ENCODE data around the gene HOXA7.

HOXA7 gene

DNA sequence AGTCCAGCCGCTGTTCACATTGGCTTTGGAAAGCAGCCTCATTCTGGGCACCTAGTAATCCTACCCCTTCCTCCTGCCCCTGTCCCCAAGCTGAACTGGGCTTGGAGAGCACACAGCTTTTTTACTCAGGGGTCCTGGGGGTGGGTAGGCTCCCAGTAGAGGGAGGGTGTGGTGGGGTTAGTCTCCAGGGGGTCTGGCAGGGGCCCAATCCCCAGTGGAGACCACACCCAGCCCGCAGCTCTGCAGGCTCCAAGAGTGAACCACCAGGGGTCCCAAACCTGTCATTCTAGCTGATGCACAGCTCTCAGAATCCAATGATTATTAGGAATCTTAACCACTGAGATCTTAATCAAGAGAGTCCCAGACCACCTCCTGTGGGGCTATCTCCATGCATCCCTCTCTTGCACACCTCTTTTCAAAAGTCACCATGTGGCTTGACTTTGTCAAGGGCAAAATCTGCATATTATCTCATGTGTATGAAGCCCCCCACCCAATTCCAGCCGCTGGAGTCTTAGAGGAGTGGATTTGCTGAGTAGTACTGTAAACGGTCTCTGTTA, 25.9 kb upstream of the HOXA7 start:
- DNase-seq (ENCODE audit: low read depth) = no peak

DNA sequence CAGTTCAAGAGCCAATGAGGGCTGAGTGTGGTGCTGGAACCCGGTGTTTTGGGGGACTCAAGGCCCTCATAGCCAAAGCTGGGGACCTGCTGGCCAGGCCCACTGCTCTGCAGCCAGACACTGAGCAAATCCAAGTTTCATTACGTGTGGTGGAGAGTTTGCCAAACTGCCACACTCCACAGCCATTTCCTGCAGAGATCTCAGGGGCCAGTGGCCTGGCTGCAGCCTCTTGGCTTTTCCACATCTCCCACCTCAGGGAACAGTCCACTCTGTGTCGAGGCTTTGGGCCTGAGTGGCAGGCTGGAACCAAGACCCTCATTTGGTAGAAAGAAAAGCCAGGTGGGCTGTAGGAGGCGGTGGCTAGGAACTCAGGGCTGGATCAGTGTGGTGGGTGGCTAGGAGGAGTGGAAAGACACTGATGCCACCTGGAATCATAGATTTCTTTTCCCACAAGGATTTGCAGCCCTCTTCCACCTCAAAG, 25.4 kb upstream of the HOXA7 start:
- DNase-seq (ENCODE audit: low read depth) = no peak

DNA sequence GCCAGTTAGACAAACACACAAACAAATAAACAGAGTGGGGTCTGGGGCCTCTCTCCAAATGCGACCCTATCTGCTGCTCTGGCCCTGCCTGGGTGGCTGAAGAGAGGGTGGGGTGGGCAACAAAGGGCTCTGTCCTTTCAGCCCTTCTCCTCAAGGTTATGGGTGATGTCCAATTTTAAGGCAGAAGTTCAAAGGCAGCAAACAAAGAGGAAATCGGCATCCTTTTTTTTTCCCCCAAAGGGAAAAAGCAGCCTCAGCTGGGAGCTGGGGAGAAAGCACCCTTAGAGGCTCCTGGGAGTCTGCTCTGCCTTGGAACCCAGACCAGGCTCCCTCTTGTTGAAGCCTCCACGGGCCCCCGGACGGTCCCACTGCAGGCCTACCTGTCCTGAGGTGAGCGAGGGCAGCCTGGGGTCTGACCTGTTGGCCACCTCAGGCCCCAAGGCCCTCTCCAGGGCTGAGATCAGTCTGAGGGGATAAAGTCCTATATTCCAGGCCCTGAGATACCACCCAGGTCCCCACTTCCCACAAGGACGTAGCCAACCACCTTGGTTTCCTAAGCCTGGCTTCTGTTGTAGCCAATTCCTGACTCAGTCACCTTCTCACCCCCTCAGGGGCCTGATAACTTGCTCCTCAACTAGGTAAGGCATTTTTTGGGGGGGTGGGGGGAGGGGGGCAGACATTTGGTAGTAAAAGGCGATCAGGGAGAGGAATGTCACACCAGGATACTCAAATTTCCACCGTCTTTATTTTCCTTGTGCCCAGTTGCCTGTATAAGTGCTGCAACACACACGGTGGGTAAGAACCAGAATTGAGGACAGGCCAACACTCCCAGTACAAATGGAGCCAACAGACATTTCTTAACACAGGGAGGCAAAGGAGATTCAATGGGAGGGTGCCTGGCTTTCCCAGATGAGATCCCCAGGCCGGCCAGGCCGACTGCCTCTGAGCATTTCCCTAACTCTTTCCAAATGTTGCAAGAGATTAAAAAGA, 24.3 kb upstream of the HOXA7 start:
- no peak for DNase-seq (ENCODE audit: low read depth)

DNA sequence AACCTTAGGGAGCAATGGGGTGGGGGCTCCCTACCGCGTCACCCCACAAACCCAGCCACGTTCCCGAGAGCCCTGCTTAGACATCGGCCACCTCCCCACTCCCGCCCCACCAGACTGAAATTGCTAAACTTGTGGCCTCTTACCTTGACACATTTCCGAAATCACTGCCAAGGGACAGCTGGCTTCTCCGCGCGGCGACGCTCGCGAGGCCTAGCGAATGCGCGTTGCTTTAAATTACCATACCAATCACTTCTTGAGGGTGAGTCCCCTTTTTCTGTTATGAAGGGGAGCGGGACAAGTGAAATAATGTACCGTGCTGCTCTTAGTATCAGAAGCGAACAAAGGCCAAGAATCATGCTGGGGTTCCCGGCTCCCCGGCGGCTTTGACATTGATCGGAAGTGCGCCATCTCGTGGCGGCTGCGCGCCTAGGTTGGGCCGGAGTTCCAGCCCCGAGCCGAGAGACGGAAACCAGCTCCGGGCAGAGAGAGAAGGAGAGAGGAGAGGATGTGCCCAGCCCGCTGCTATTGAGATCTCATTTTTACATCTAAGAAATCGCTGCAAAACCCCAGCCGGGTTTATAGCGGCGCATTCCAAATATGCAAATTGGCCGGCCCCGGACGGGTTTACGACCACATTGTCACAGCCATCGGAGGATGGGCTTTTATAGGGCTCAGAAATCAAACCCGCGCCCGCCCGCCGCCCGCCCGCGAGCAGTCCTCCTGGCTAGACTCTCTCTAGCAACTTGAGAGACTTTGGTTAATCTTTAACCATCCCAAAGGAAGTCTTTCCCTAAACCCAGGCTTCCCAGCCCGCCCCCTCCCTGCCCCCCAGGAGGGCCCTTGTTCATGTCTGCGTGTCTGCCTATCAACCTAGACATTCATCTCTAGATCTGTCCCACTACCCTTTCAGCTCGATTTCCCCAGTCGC, 23.3 kb upstream of the HOXA7 start:
- no peak for DNase-seq (ENCODE audit: low read depth)

DNA sequence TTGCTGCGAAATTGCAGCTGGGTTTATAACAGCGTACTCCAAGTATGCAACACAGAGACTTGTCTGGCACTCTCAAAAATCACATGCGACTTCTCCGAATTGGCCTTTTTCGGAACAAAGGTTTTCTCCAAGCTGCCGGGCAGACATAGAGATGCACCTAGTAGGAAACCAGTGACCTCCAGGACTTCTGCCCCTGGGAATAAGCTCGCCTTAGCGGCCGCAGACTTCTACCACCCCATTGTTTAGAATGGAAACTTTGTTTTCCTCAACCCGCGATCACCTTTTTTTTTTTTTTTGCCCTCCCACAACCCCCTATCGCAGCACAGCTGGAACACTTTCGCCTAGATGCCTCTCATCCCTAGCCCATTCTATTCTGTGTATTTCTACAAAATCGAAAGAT, 22.6 kb upstream of the HOXA7 start:
- DNase-seq (ENCODE audit: low read depth) = no peak

DNA sequence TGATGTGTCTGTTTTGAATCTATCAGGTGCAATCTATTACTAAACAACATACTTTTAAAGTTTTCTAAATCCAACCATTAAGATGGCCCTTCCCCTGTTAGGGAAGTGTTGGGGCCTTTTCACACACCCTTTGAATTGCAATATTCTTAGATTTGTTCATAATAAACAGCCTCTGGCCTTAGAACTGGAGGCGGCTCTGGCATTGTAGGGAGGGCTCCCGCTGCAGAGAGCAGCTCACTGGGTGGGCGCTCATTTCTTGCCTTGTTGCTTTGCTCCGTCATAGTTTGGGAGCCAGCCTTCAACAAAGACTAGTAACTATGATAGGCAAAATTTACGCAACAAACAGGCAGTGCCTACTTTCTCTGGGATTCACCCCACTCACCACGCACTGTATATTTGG, 21.9 kb upstream of the HOXA7 start:
- no peak for DNase-seq (ENCODE audit: low read depth)

DNA sequence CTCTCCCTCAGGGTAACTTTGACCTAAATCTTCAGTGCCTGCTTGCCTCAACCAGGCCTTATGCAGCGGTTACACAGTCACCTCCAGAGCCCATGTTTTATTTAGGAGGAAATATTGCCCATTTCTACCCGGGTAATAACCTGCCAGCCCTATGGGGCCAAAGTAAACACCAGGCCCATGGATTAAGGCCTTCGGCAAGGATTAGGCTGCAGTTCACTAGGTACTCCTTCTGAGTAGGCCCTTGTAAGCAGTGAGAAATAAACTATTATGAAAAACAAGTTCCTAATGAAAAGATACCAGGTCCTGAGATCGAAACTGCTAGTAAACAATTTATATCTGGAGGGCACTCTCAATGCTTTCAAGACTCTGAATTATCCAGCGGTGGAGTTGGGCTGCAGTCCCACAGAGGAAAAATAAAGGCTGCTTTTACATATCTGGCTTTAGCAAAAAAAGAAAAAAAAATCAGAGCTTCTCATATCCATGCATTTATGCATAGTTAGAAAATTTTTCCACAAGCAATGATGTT, 21.4 kb upstream of the HOXA7 start:
- DNase-seq (ENCODE audit: low read depth) = no peak

DNA sequence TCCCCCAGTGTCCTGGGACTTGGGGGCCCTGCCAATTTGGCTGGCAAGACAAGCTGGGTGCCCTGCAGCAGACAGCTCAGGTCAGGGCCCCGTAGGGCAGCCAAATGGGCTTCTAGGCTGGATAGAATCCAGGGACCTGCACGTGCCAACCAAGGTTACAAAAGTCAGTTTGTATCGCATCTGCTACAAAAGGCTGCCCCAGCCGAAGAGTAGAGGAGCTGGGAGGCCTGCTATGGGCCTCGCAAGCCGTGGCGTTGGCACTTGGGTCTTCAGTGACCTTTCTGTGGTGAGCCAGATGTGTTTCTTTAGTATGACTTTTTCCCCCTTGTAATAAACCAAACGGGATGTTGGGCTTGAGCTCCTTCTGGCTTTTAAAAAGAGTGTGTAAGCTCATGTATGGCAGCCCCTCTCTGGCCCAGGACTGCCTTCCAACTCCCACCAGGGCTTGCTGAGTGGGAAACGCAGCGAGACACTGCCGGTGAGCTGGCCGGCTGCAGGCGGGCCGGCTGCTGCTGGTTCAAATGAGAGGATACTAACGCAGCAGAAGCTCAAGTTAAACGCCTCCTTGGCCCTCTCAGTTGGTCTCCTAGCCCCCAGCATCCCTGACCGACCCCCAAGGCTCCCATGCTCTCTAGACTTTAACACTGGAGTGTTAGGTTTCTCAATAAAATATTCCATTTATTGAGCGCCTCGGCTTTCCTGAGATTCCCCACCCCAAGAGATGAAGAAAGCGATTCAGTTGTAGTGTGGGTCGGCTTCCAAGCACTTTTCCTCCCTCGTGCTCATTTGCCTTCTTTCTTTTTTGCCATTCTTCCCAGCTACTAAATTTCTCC, 20.7 kb upstream of the HOXA7 start:
- DNase-seq (ENCODE audit: low read depth) = no peak

DNA sequence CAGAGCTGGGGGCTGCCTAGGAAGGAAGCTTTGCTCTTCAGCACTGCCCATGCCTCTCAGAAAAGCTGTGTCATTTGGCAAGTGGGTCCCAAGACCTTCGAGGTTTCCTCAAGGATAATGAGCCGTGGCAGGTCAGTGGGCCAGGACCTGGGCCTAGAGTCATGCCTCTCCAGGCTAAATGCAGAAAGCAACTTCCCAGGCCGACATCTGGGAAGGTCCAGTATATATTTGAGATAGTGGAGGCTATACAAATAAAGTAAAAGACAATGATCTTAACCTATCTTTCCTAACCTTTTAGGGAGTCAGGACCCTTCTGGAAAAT, 20.0 kb upstream of the HOXA7 start:
- DNase-seq (ENCODE audit: low read depth) = no peak

DNA sequence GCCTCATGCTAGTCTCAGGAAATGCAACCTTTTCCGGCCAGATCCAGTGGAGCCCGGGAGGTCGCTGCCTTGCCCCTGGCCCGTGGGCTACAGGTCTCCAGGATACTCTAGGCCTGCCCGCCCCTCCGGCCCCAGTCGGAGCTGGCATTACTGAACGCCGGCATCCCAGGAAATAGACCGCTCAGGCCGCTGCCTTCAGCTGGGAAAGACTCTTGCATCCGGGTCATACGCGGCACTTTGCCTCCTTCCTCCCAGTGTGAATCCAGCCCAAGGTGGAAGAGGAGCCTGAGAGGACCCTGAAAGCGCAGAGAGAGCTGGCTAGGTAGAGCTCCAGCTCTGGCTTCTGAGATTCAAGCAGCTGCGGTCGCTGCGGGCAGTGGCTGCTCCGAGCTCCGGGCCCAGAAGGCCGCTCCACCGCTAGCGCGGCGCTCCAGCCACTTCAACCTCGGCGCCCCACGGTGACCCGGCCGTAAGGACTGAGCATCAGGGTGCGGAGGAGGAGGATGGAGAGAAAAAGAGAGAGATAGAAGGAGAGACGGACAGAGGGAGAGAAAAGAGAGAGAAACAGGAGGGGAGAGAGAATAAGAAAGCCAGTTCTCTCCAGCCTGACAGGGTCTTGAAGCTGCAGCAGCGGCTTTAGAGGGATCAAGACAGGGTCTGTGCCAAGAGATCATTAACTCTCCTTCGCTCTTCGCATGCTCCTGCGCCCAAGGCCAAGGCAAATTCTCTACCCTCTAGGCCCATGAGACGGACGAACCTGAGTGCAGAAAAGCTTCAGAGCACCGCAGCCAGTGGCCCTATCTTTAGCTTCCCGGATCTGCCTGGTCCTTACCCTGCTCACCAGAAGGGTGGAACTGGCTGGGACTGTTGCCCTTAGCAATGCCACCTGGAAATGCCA, 19.4 kb upstream of the HOXA7 start:
- no peak for DNase-seq (ENCODE audit: low read depth)

DNA sequence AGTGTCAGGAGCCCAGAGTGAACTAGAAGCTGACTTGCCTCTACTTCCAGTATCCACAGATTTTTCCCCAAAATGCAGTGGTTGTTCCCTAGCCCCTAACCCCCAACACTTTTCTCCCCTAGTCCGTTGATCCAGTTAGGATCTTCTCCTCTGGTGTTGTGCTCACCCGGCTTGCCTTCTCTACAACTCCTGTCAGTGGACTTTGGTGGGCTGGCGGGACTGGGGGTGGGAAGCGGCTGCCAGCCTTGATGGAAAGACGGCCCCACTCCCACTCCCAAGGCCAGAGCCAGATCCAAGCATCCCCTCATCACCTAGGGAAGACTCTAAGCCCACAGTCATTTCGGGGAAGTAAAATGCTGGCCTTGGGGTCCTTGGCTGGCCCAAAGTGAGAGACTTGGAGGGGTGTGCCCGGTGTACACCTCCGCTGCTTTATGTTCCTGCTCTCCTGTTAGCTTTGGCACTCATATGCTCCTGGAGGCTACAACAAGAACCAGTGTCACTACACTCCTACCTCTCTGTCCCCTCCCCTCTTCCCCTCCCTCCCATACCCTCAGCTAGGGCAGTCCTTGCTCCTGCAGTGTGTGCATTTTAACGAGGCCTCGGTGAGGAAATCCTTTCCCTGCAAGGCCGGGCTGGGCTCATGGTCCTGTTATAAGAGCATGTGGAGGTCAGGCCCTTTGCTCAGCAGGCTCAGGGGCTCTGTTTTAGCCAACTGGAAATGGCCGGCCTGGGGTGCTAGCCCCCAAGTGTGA, 18.6 kb upstream of the HOXA7 start:
- DNase-seq (ENCODE audit: low read depth) = no peak

DNA sequence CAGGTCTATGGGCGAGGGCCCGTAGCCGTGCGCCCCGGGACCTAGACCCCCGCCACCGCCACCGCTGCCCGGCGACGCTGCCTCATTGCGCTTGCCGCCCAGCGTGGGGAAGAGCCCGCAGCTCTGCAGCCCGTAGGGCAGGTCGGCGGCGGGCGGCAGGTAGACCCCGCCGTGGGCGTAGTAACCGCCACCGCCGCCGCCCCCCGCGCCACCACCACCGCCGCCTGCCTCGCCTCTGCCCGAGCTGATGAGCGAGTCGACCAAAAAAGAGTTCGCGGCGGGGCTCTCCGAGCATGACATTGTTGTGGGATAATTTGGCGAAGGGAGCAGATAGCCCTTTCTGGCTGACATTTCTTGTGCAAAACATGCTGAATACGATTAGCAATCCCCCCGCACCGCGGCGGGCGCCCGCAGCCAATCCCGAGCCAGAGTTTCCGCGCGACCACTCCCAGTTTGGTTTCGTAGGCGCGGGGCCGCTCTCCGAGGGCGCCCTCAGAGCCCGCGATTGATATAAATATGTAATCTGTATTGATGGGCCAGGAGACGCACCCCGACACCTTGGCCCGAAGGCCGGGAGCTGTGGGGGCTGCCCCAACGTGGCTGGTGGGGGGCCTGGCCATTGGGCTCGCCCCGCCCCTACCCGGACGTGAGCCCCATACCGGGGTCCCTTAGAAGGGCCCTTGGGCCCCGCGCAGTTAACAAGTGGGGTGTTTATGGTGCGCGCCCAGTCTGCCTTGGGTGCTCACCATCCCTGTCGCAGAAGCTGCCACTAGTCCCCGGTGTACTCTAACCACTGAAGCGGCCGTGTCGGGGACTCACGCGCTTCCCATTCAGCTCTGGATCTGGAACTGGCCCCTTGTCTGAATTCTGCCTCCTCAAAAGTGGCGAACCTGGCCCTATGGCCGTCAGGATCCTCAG, 17.7 kb upstream of the HOXA7 start, which contains the start of gene HOXA10:
TSS of gene HOXA10 (minus strand) at position 365 of the 918 bp plus-strand sequence. CDS start at position 351, 14 bp downstream.
- no peak for DNase-seq (ENCODE audit: low read depth)

DNA sequence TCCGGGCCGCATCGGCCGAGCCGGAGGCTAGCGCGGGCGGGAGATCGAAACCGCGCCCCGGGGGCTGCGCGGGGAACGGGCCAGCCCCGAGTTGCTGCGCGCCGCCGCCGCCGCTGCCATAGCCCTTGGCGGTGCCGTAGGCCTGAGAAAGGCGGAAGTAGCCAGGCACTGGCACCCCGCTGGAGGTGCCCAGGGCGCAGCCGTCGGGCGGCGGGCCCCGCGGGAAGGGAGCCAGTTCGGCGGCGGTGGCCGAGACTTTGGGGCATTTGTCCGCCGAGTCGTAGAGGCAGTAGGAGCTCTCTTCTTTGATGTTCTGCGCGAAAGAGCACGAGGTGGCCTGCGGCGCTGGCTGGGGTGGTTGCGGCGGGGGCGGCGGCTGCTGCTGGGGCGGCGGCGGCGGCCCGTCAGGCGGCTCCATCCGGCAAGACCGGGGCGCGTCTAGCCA, 17.1 kb upstream of the HOXA7 start:
- DNase-seq (ENCODE audit: low read depth) = no peak

DNA sequence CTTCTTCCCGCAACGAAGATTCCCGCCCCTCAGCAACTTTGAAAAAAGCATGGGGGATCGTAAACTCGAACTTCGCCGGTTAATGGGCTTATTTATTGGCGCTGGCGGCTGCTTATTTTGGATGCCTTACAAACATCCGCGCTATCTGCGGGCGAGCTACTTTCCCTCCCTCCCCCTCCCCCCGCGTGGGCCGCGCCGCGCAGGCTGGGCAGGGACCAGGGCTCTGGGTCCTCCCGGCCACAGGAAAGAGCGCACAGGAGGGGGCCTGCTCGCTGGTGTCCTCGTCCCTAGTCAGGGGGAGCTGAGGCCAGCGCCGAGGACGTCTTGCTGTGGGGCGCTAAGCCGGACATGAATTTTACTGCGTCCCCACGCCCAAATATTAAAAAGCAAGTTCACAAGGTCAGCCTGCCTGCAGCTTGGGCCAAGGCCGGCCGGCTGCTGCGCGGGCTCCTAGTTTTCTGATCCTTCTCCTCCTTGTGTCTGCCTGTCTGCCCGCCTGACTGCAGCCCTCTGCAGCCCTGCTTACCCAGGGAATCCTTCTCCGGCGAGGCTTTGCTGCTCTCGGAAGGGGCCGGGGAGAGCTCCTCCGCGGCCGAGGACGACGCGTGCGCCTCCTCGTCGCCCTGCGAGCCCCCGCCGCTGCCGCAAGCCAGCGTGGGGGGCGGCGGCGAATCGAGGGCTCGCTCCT, 16.5 kb upstream of the HOXA7 start:
- no peak for DNase-seq (ENCODE audit: low read depth)

DNA sequence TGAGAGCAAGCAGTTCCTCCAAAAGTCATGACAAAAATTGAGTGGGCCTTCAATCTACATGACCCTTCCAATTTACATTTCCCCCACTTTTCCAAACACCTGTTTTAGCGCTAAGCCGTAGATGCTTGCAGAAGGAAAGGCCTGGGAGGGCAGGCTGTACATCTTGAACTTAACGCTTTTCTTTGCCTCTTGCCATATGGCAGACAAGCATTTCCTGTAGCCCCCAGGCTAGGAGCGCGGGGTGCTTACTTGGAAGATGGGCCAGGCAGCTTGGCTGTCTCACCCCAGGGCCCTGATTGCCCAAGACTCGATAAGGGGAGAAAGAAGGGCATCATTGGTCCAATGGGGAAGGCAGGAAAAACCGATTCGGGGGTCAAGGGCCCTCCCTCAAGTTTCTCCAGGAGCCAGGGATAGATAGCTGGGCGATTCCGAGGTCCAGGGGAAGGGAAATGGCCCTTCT, 15.9 kb upstream of the HOXA7 start:
- DNase-seq (ENCODE audit: low read depth) = no peak

DNA sequence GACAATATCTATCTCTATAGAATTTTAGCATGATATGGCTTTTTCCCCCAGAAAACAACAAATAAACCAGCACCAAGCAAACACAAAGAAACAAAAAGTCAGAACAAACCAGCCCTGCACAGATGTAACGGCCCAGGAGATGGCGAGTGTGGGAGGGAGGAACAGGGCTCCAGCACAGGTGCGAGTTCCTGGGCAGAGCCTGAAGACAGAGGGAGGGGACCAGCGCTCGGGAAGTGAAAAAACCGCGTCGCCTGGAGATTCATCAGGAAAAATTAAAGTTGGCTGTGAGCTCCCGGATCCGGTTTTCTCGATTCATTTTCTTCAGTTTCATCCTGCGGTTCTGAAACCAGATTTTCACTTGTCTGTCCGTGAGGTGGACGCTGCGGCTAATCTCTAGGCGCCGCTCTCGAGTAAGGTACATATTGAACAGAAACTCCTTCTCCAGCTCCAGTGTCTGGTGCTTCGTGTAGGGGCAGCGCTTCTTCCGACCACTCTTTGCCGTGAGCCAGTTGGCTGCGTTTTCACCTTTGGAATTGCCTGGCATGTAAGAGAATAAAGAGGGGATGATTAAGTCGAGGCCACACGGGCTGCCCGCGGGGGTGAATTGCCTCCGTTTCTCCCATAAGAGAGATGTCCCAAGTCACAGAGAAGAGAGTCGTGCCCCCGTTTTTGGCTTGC, 15.3 kb upstream of the HOXA7 start:
- DNase-seq (ENCODE audit: low read depth) = no peak

DNA sequence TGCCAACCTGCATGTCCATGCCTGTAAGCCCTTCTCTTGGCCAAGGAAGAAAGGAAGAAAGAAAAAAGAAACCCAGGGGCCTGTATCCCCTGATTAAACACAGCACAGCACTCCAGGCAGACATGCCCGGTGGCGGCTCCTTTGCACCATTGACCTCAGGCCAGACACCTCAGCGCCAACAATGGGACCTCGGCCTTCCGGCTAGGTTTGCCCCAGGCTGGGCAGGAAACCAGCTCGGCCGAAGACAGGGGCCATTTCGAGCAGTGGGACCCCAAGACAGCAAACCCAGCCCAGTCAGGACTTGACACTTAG, 14.8 kb upstream of the HOXA7 start:
- no peak for DNase-seq (ENCODE audit: low read depth)

Measured in HS-27A (cell line).